ENCODE results near the gene GPC4.
A peak's percentile ranks its signal among the peaks of the same experiment; 100 is the strongest.

Gene GPC4

GRCh38 chrX:133415276-133416105 is at the start of gene GPC4:
TSS of gene GPC4 (minus strand) at chrX:133415489. CDS start at chrX:133414965, 524 bp downstream.
- peak in 1 of 2 experiments; percentile 36 for DNase-seq

- no peak for DNase-seq
Measured at GRCh38 chrX:133461231-133461630, 45.9 kb upstream of the GPC4 start.

- no peak for DNase-seq
Measured at GRCh38 chrX:133454924-133455323, 39.6 kb upstream of the GPC4 start.

- no peak for DNase-seq
Measured at GRCh38 chrX:133454491-133454914, 39.2 kb upstream of the GPC4 start.

- no peak for DNase-seq
Measured at GRCh38 chrX:133448512-133449076, 33.3 kb upstream of the GPC4 start.

- peak; percentile 22 to 55 for DNase-seq
Measured at GRCh38 chrX:133444952-133445831, 29.9 kb upstream of the GPC4 start.

GRCh38 chrX:133444196-133444595 is 28.9 kb upstream of the GPC4 start:
- no peak for DNase-seq

- no peak for DNase-seq
Measured at GRCh38 chrX:133440797-133441163, 25.5 kb upstream of the GPC4 start.

- DNase-seq: no peak
Measured at GRCh38 chrX:133440081-133440796, 24.9 kb upstream of the GPC4 start.

GRCh38 chrX:133437766-133438165 is 22.5 kb upstream of the GPC4 start:
- no peak for DNase-seq

- DNase-seq: no peak
Measured at GRCh38 chrX:133437356-133437755, 22.1 kb upstream of the GPC4 start.

- DNase-seq: no peak
Measured at GRCh38 chrX:133435544-133436124, 20.3 kb upstream of the GPC4 start.

GRCh38 chrX:133434197-133434820 is 19.0 kb upstream of the GPC4 start:
- no peak for DNase-seq

- no peak for DNase-seq
Measured at GRCh38 chrX:133419911-133420310, 4.6 kb upstream of the GPC4 start.

- no peak for DNase-seq
Measured at GRCh38 chrX:133418588-133418987, 3.3 kb upstream of the GPC4 start.

- no peak for DNase-seq
Measured at GRCh38 chrX:133417364-133417763, 2.1 kb upstream of the GPC4 start.

GRCh38 chrX:133414406-133415275 is 648 bp downstream of the GPC4 start:
- DNase-seq: peak in 1 of 2 experiments; percentile 35

- no peak for DNase-seq
Measured at GRCh38 chrX:133413218-133413925, 1.9 kb downstream of the GPC4 start.

GRCh38 chrX:133412665-133413064 is 2.6 kb downstream of the GPC4 start:
- no peak for DNase-seq

GRCh38 chrX:133412246-133412645 is 3.0 kb downstream of the GPC4 start:
- DNase-seq: no peak

All from NCI-H526 (cell line).